UCSD-AML1 (cell line): ENCODE measurements around the gene PRPSAP1.
"Not testable (repeated sequence)": the region's sequence is repeated elsewhere in the genome, so short reads cannot be mapped to it uniquely, and the experiment has no call there.

Source experiments
- DNase-seq: peaks from one replicate; lab custom pipeline; 2025; ENCODE audit not compliant: unreplicated experiment; lab: John Stamatoyannopoulos, UW

Gene PRPSAP1

GRCh38 chr17:76267581-76268001 lies 86.1 kb downstream of the PRPSAP1 start:
- DNase-seq = not testable (repeated sequence)

GRCh38 chr17:76267051-76267576 lies 86.6 kb downstream of the PRPSAP1 start:
- DNase-seq = no peak

GRCh38 chr17:76266244-76266938 lies 87.3 kb downstream of the PRPSAP1 start:
- peak; percentile 47 for DNase-seq

GRCh38 chr17:76265624-76266243 lies 88.0 kb downstream of the PRPSAP1 start:
- peak; percentile 48 for DNase-seq

- DNase-seq = peak; percentile 99
Observed at GRCh38 chr17:76264755-76265623, 88.7 kb downstream of the PRPSAP1 start, which contains the start of gene UBALD2. TSS of gene UBALD2 (plus strand) at chr17:76265348. CDS start at chr17:76265506, 158 bp downstream.

GRCh38 chr17:76264425-76264754 lies 89.3 kb downstream of the PRPSAP1 start:
- no peak for DNase-seq

GRCh38 chr17:76263896-76264295 lies 89.8 kb downstream of the PRPSAP1 start:
- no peak for DNase-seq

- peak; percentile 57 for DNase-seq
Observed at GRCh38 chr17:76262732-76263344, 90.9 kb downstream of the PRPSAP1 start.

GRCh38 chr17:76261421-76262215 lies 92.1 kb downstream of the PRPSAP1 start:
- DNase-seq = no peak

- no peak for DNase-seq
Observed at GRCh38 chr17:76260669-76261068, 93.0 kb downstream of the PRPSAP1 start.

GRCh38 chr17:76260220-76260619 lies 93.5 kb downstream of the PRPSAP1 start:
- no peak for DNase-seq
